GM12801 (cell line): ENCODE measurements around the gene VEGFD.

Experiments used
- TF ChIP-seq, protein P1 (sequence below): IDR thresholded peaks from one replicate; pipeline ENCODE4 v1.5.1; 2011; ENCODE audit warnings: control low read depth; ENCODE audit not compliant: insufficient read length; ENCODE audit errors: extremely low read depth

The VEGFD gene

DNA sequence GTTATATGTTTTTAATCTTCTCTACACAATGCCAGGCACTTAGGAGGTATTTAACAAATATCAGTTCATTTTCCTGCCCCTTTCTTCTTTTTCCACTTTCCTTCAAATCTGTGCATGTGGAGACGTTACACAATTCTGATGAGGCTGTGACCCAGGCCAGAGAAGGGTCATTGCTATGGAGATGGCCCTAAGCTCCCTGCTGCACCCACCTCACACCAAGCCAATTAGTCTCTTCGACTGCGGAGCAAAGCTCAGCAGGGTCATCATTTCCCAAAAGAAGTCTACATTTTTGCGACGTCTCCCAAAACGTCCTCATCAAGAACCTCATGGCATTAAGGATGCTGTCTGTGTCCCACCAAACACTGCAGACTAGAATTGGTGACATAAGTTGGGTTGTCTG, 28.9 kb upstream of the VEGFD start:
- TF ChIP-seq, protein P1, sequence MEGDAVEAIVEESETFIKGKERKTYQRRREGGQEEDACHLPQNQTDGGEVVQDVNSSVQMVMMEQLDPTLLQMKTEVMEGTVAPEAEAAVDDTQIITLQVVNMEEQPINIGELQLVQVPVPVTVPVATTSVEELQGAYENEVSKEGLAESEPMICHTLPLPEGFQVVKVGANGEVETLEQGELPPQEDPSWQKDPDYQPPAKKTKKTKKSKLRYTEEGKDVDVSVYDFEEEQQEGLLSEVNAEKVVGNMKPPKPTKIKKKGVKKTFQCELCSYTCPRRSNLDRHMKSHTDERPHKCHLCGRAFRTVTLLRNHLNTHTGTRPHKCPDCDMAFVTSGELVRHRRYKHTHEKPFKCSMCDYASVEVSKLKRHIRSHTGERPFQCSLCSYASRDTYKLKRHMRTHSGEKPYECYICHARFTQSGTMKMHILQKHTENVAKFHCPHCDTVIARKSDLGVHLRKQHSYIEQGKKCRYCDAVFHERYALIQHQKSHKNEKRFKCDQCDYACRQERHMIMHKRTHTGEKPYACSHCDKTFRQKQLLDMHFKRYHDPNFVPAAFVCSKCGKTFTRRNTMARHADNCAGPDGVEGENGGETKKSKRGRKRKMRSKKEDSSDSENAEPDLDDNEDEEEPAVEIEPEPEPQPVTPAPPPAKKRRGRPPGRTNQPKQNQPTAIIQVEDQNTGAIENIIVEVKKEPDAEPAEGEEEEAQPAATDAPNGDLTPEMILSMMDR = no peak

DNA sequence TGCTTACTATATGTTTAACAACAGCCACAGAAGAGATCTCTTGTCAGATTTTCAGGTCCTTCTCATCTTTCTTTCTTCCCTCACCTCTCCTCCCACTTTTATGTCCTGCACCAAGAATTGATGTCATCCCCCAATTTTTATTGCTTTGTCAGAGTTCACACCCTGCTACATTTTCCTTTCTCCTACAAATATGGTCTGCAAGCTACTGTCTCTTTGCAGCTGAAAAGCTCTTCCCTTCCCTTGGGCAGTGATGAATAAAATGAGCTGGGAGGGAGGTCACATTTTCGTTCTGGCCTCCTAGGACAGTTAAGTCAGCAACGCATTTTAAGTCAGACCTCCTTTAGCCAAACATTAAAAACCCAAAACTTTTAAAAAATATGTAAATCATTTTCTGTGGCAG, 26.7 kb upstream of the VEGFD start:
- TF ChIP-seq, protein P1 = no peak

GRCh38 chrX:15410430-15410829, 26.2 kb upstream of the VEGFD start:
- TF ChIP-seq, protein P1 = no peak

- TF ChIP-seq, protein P1 = no peak
Measured at GRCh38 chrX:15405846-15406245, 21.6 kb upstream of the VEGFD start.

DNA sequence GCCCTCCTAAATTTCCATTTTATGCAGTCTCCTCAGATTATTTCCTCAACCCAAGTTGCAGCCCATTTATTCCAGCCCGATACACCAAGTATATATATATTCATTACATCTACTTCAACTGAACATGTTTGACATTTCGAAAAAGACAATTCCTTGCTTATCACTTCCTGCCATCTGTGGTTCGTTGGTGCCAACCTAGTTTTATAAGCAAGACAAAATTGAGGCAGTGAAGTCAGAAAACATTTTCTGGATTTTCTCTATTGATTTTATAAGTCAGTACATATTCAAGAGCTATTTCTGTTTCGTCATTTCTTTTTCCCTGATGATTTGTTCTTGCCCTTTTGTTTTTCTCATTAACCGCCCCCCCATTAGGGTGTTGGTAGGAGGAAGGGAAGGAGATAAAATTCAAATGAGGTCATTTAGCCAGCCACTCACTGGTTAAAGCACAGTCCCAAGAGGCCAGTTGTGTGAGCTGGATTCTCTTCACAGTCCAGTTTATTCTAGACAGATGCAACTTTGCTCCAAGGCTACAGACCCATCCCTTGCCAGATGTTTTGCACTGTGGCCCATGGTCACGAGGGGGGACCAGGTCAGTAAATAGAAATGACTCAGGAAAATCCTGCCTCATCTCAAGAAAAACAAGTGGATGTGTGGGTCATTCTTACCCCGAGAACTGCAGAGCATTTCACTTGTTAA, 20.3 kb upstream of the VEGFD start:
- TF ChIP-seq, protein P1 = no peak

- TF ChIP-seq, protein P1 = no peak
Measured at GRCh38 chrX:15401378-15401777, 17.2 kb upstream of the VEGFD start.

DNA sequence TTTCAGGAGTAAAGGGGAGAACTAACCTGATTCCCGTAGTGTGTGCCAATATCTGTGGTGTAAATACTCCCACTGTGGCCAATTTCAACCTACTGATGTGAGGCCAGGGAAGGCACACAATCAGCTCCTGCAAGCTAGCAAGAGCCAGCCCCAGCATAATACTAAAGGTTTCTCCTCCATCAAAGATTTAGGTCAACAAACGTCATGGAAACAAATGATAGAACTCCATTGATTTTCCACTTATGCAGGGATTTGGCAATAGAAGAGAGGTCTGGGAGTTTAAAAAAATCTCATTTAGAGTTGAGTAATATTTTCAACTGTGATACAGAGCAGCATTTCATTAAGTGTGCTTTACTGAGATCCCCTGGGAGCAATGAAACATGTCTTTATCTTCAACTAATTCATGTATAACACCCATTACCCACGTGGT, 15.8 kb upstream of the VEGFD start:
- TF ChIP-seq, protein P1 = no peak
